WTC11 (cell line): Measurements from ENCODE around the gene GPBP1L1. TPM values are rescaled to one million over a fixed set of nuclear protein-coding genes. Genes with fewer than 3 reads are reported as not detected.

ENCODE experiments used
- ATAC-seq: fragments of 200-7000 bp; cut with Tn5 transposase; 2 replicates; pipeline ENCODE4 v1.10.0; 2021; ENCODE audit warnings: mild to moderate bottlenecking, moderate library complexity
- CTCF ChIA-PET: fragments of 300-600 bp; sonication (Branson Sonifier 250); formaldehyde crosslinking; loops from one replicate; lab custom pipeline; 2021; ENCODE audit warnings: antibody characterized with exemption; lab: Charles Lee
- POLR2A ChIA-PET: fragments of 350-600 bp; sonication (Branson Sonifier 250); formaldehyde crosslinking; loops from one replicate; lab custom pipeline; 2021; ENCODE audit warnings: antibody characterized with exemption; lab: Charles Lee
- DNase-seq: peaks from one replicate; pipeline ENCODE4 v3.0.0; 2021; ENCODE audit warnings: low spot score
- H3K27ac Mint-ChIP-seq: 2 replicates; pipeline ENCODE4 v1.8.0; 2021; ENCODE audit warnings: mixed read lengths
- H3K27me3 Mint-ChIP-seq: 2 replicates; pipeline ENCODE4 v1.8.0; 2021; ENCODE audit warnings: low read depth, mild to moderate bottlenecking, moderate library complexity, mixed read lengths
- H3K36me3 Mint-ChIP-seq: 2 replicates; pipeline ENCODE4 v1.8.0; 2021; ENCODE audit warnings: mixed read lengths
- H3K4me1 Mint-ChIP-seq: 2 replicates; pipeline ENCODE4 v1.8.0; 2022; ENCODE audit warnings: mixed read lengths
- H3K4me3 Mint-ChIP-seq: 2 replicates; pipeline ENCODE4 v1.8.0; 2021; ENCODE audit warnings: mild to moderate bottlenecking, moderate library complexity, mixed read lengths
- H3K9me3 Mint-ChIP-seq: 2 replicates; pipeline ENCODE4 v1.8.0; 2021; ENCODE audit warnings: mixed read lengths
- AFF4 ChIP-seq: sonication (generic); formaldehyde crosslinking; IDR thresholded peaks from 2 replicates; pipeline ENCODE4 v1.8.1; 2023; ENCODE audit warnings: mild to moderate bottlenecking, missing genetic modification reagents, borderline replicate concordance
- E2F4 ChIP-seq: sonication (generic); formaldehyde crosslinking; IDR thresholded peaks from 2 replicates; pipeline ENCODE4 v1.8.1; 2022; ENCODE audit warnings: low read depth, mild to moderate bottlenecking, moderate library complexity, missing genetic modification reagents, borderline replicate concordance
- ETV6 ChIP-seq: sonication (generic); formaldehyde crosslinking; IDR thresholded peaks from 2 replicates; pipeline ENCODE4 v1.8.1; 2022; ENCODE audit warnings: mild to moderate bottlenecking, missing genetic modification reagents
- GRHL2 ChIP-seq: fragments of 250-450 bp; sonication (Bioruptor Pico); IDR thresholded peaks from 2 replicates; pipeline ENCODE4 v1.8.0; 2022; ENCODE audit warnings: mild to moderate bottlenecking, moderate library complexity; ENCODE audit not compliant: insufficient replicate concordance, severe bottlenecking
- GTF2I ChIP-seq: fragments of 250-450 bp; sonication (Bioruptor Pico); conservative IDR thresholded peaks from 2 replicates; pipeline ENCODE4 v1.4.0; 2021; ENCODE audit warnings: mild to moderate bottlenecking
- HMGA2 ChIP-seq: fragments of 250-450 bp; sonication (Bioruptor Pico); IDR thresholded peaks from 2 replicates; pipeline ENCODE4 v1.4.0; 2021; ENCODE audit warnings: mild to moderate bottlenecking, moderate library complexity
- HMGXB4 ChIP-seq: sonication (generic); formaldehyde crosslinking; IDR thresholded peaks from 2 replicates; pipeline ENCODE4 v1.8.1; 2023; ENCODE audit warnings: mild to moderate bottlenecking, moderate library complexity, missing genetic modification reagents
- JAZF1 ChIP-seq: fragments of 250-450 bp; sonication (Bioruptor Pico); IDR thresholded peaks from 2 replicates; pipeline ENCODE4 v1.9.0; 2021; ENCODE audit warnings: moderate library complexity, mild to moderate bottlenecking, inconsistent platforms
- MLX ChIP-seq: sonication (generic); formaldehyde crosslinking; IDR thresholded peaks from 2 replicates; pipeline ENCODE4 v1.8.1; 2023; ENCODE audit warnings: mild to moderate bottlenecking, missing genetic modification reagents, moderate library complexity
- NR3C1 ChIP-seq: sonication (generic); formaldehyde crosslinking; conservative IDR thresholded peaks from 2 replicates; pipeline ENCODE4 v1.8.1; 2023; ENCODE audit warnings: low read depth, mild to moderate bottlenecking, missing genetic modification reagents
- PREB ChIP-seq: sonication (generic); formaldehyde crosslinking; IDR thresholded peaks from 2 replicates; pipeline ENCODE4 v1.8.1; 2022; ENCODE audit warnings: mild to moderate bottlenecking, missing genetic modification reagents, moderate library complexity, borderline replicate concordance
- RELA ChIP-seq: sonication (generic); formaldehyde crosslinking; IDR thresholded peaks from 2 replicates; pipeline ENCODE4 v1.8.1; 2022; ENCODE audit warnings: missing genetic modification reagents, mild to moderate bottlenecking, borderline replicate concordance
- SMAD4 ChIP-seq: sonication (generic); formaldehyde crosslinking; IDR thresholded peaks from 2 replicates; pipeline ENCODE4 v1.8.0; 2022; ENCODE audit warnings: mild to moderate bottlenecking, missing genetic modification reagents
- ZBTB43 ChIP-seq: sonication (generic); formaldehyde crosslinking; IDR thresholded peaks from 2 replicates; pipeline ENCODE4 v1.8.1; 2023; ENCODE audit warnings: mild to moderate bottlenecking, missing genetic modification reagents
- ZMAT4 ChIP-seq: fragments of 250-450 bp; sonication (Bioruptor Pico); IDR thresholded peaks from 2 replicates; pipeline ENCODE4 v1.9.0; 2021; ENCODE audit warnings: mild to moderate bottlenecking
- ZNF219 ChIP-seq: sonication (generic); formaldehyde crosslinking; IDR thresholded peaks from 2 replicates; pipeline ENCODE4 v1.8.0; 2023; ENCODE audit warnings: missing genetic modification reagents, mild to moderate bottlenecking, borderline replicate concordance
- ZNF232 ChIP-seq: sonication (generic); formaldehyde crosslinking; IDR thresholded peaks from 2 replicates; pipeline ENCODE4 v1.8.0; 2022; ENCODE audit warnings: mild to moderate bottlenecking, missing genetic modification reagents
- ZSCAN18 ChIP-seq: fragments of 250-450 bp; sonication (Bioruptor Pico); IDR thresholded peaks from 2 replicates; pipeline ENCODE4 v2.1.2; 2022; ENCODE audit warnings: mild to moderate bottlenecking, moderate library complexity
- total RNA-seq: library from RNA; stranded (reverse); gene quantifications from 3 replicates; pipeline ENCODE4 v1.2.3, GENCODE V29; 2021

The GPBP1L1 gene
- total RNA-seq, 1 experiment from 2014 or later: 126 TPM

GRCh38 chr1:45669379-45669778 lies 17.0 kb downstream of the GPBP1L1 start (continued):
- no peak for TF ChIP-seq MLX (CRISPR knock-in tag)
- TF ChIP-seq ZMAT4 (CRISPR knock-in tag): no peak
- no peak for TF ChIP-seq RELA (CRISPR knock-in tag)
- no peak for TF ChIP-seq E2F4 (CRISPR knock-in tag)

- H3K27ac Mint-ChIP-seq: no peak overlapping the region
- no peak overlapping the region for H3K4me3 Mint-ChIP-seq
- ChIA-PET CTCF (no interaction called here), POLR2A (no interaction called here)
- H3K9me3 Mint-ChIP-seq: 0 out of 2 replicates have a peak, but pooled peaks cover 3% of the 10 kb centered on the region
- TF ChIP-seq AFF4 (CRISPR knock-in tag) (no peak), HMGA2 (CRISPR knock-in tag) (no peak), GRHL2 (CRISPR knock-in tag) (no peak), PREB (CRISPR knock-in tag) (no peak), ZNF219 (CRISPR knock-in tag) (no peak), HMGXB4 (CRISPR knock-in tag) (no peak), SMAD4 (CRISPR knock-in tag) (no peak), ETV6 (CRISPR knock-in tag) (no peak), ZNF232 (CRISPR knock-in tag) (no peak), NR3C1 (CRISPR knock-in tag) (no peak), JAZF1 (CRISPR knock-in tag) (no peak), ZSCAN18 (CRISPR knock-in tag) (no peak), ZBTB43 (CRISPR knock-in tag) (no peak), GTF2I (CRISPR knock-in tag) (no peak)
- H3K36me3 Mint-ChIP-seq: peaks cover 12% of the 10 kb centered on the region
- no peaks in the 10 kb centered on the region for H3K27me3 Mint-ChIP-seq
- ATAC-seq (no peak), DNase-seq (no peak)
- H3K4me1 Mint-ChIP-seq: peaks cover 3% of the 10 kb centered on the region
Measured at GRCh38 chr1:45668526-45668925, 17.8 kb downstream of the GPBP1L1 start.
